GM23338 (cell line): ENCODE data around the gene CD6. TPM values are rescaled to one million over a fixed set of nuclear protein-coding genes. Genes with fewer than 3 reads are reported as not detected.

Experiments used
- ATAC-seq: fragments of 200-7000 bp; cut with Tn5 transposase; 3 replicates; pipeline ENCODE4 v1.9.1; 2020
- DNase-seq: peaks from one replicate; pipeline ENCODE4 v3.0.0-alpha.2; 2015; ENCODE audit warnings: low spot score
- H2AFZ ChIP-seq: fragments of 200-600 bp; sonication (generic); 2 replicates; pipeline ENCODE4 v1.8.0; 2016; ENCODE audit warnings: antibody characterized with exemption, mild to moderate bottlenecking, moderate library complexity
- H3F3A ChIP-seq: fragments of 200-600 bp; sonication (generic); replicated peaks from 2 replicates; pipeline ENCODE4 v1.8.0; 2017; ENCODE audit warnings: antibody characterized with exemption, mixed run types, low read depth
- H3K27ac ChIP-seq: fragments of 200-600 bp; sonication (generic); 2 replicates; pipeline ENCODE4 v1.6.1; 2016; ENCODE audit warnings: low read depth
- H3K27me3 ChIP-seq: fragments of 200-600 bp; sonication (generic); 2 replicates; pipeline ENCODE4 v1.8.0; 2016; ENCODE audit warnings: mild to moderate bottlenecking, mixed run types, moderate library complexity; ENCODE audit not compliant: insufficient read depth
- H3K36me3 ChIP-seq: fragments of 200-600 bp; sonication (generic); 2 replicates; pipeline ENCODE4 v1.8.0; 2016; ENCODE audit warnings: mild to moderate bottlenecking; ENCODE audit not compliant: insufficient read depth
- H3K4me1 ChIP-seq: fragments of 200-600 bp; sonication (generic); 2 replicates; pipeline ENCODE4 v1.8.0; 2016; ENCODE audit warnings: mild to moderate bottlenecking, moderate library complexity; ENCODE audit not compliant: insufficient read depth
- H3K4me2 ChIP-seq: fragments of 200-600 bp; sonication (generic); 2 replicates; pipeline ENCODE4 v1.7.1; 2017; ENCODE audit warnings: mixed run types
- H3K4me3 ChIP-seq: fragments of 200-600 bp; sonication (generic); 2 replicates; pipeline ENCODE4 v1.6.1; 2016; ENCODE audit warnings: mixed run types
- H3K79me2 ChIP-seq: fragments of 200-600 bp; sonication (generic); replicated peaks from 2 replicates; pipeline ENCODE4 v1.8.0; 2017; ENCODE audit warnings: mild to moderate bottlenecking; ENCODE audit not compliant: insufficient read depth
- H3K9me2 ChIP-seq: fragments of 200-600 bp; sonication (generic); 2 replicates; pipeline ENCODE4 v1.8.0; 2017; ENCODE audit not compliant: insufficient read depth
- H4K20me1 ChIP-seq: fragments of 200-600 bp; sonication (generic); replicated peaks from 2 replicates; pipeline ENCODE4 v1.8.0; 2017; ENCODE audit warnings: mild to moderate bottlenecking; ENCODE audit not compliant: insufficient read depth
- H3K27ac Mint-ChIP-seq: 2 replicates; pipeline ENCODE4 v1.8.0; 2020; ENCODE audit warnings: inconsistent platforms, mild to moderate bottlenecking, moderate library complexity, mixed read lengths
- H3K27me3 Mint-ChIP-seq: 3 replicates; pipeline ENCODE4 v1.8.0; 2022; ENCODE audit warnings: low read depth, mild to moderate bottlenecking, moderate library complexity, mixed read lengths, inconsistent platforms; ENCODE audit not compliant: insufficient read depth, poor library complexity
- H3K36me3 Mint-ChIP-seq: 3 replicates; pipeline ENCODE4 v1.8.0; 2021; ENCODE audit warnings: low read depth, mild to moderate bottlenecking, inconsistent platforms, moderate library complexity, mixed read lengths
- H3K4me1 Mint-ChIP-seq: 3 replicates; pipeline ENCODE4 v1.8.0; 2020; ENCODE audit warnings: mild to moderate bottlenecking, inconsistent platforms, mixed read lengths
- H3K4me3 Mint-ChIP-seq: 3 replicates; pipeline ENCODE4 v1.8.0; 2021; ENCODE audit warnings: moderate library complexity, mild to moderate bottlenecking, inconsistent platforms, mixed read lengths
- H3K9me3 Mint-ChIP-seq: 3 replicates; pipeline ENCODE4 v1.8.0; 2020; ENCODE audit warnings: moderate library complexity, mild to moderate bottlenecking, inconsistent platforms, mixed read lengths
- CREB1 ChIP-seq: fragments of 250-450 bp; sonication (Bioruptor Pico); IDR thresholded peaks from 2 replicates; pipeline ENCODE4 v1.5.0; 2020; ENCODE audit warnings: low read depth, mild to moderate bottlenecking, moderate library complexity
- EZH2 ChIP-seq: fragments of 200-600 bp; sonication (generic); IDR thresholded peaks from one replicate; pipeline ENCODE4 v1.8.0; 2017; ENCODE audit warnings: antibody characterized with exemption, mild to moderate bottlenecking, low read depth; ENCODE audit not compliant: unreplicated experiment
- EZH2phosphoT487 ChIP-seq: fragments of 200-600 bp; sonication (generic); IDR thresholded peaks from one replicate; pipeline ENCODE4 v1.8.1; 2018; ENCODE audit warnings: antibody characterized with exemption; ENCODE audit not compliant: unreplicated experiment
- JUNB ChIP-seq: IDR thresholded peaks from one replicate; pipeline ENCODE4 v1.6.1; 2016; ENCODE audit warnings: antibody characterized with exemption; ENCODE audit not compliant: unreplicated experiment
- POLR2AphosphoS5 ChIP-seq: IDR thresholded peaks from 2 replicates; pipeline ENCODE4 v1.6.1; 2016; ENCODE audit warnings: antibody characterized with exemption, low read depth
- ZNF114 ChIP-seq: fragments of 250-450 bp; sonication (Bioruptor Pico); IDR thresholded peaks from 2 replicates; pipeline ENCODE4 v1.5.0; 2020; ENCODE audit warnings: mild to moderate bottlenecking, moderate library complexity
- ZNF331 ChIP-seq: fragments of 250-450 bp; sonication (Bioruptor Pico); IDR thresholded peaks from 2 replicates; pipeline ENCODE4 v1.5.0; 2020; ENCODE audit warnings: low read depth, mild to moderate bottlenecking, moderate library complexity
- ZNF462 ChIP-seq: fragments of 250-450 bp; sonication (Bioruptor Pico); IDR thresholded peaks from 2 replicates; pipeline ENCODE4 v1.5.0; 2020; ENCODE audit warnings: mild to moderate bottlenecking, moderate library complexity
- polyA plus RNA-seq: library from polyadenylated mRNA; unstranded; fragments of >200 nt; fragmentation: Nextera tagmentation; extraction: Ambion mirVana; gene quantifications from 2 replicates; pipeline ENCODE4 v1.2.1, GENCODE V29; 2016
- total RNA-seq: library from RNA; depleted of rRNA; stranded (reverse); fragments of >200 nt; shearing (Covaris generic); gene quantifications from 2 replicates; pipeline ENCODE4 v1.2.3, GENCODE V29; 2014
- TF ChIP-seq, protein P1 (sequence below): IDR thresholded peaks from 2 replicates; pipeline ENCODE4 v1.6.1; 2016; ENCODE audit warnings: antibody characterized with exemption
- TF ChIP-seq, protein P2 (sequence below): IDR thresholded peaks from one replicate; pipeline ENCODE4 v1.6.1; 2018; ENCODE audit warnings: antibody characterized with exemption; ENCODE audit not compliant: unreplicated experiment

CD6 gene
- total and polyA plus RNA-seq, 2 experiments from 2014 or later: 0.49 TPM; not detected in 1

- ATAC-seq: no peak
- H3K4me1 Mint-ChIP-seq: peaks cover 26% of the 10 kb centered on the region
- H3K9me2 ChIP-seq: no peaks in the 10 kb centered on the region
- H3K27me3 ChIP-seq: no peaks in the 10 kb centered on the region
- H3K4me1 ChIP-seq: peaks cover 10% of the 10 kb centered on the region; the same call in 1 of the 2 replicates
- H3K27me3 Mint-ChIP-seq: peaks cover 24% of the 10 kb centered on the region
- no peak overlapping the region for H3K4me2 ChIP-seq
- no peak overlapping the region for H3K27ac Mint-ChIP-seq
- no peak for TF ChIP-seq ZNF114 (CRISPR knock-in tag)
- TF ChIP-seq POLR2AphosphoS5: no peak
- no peaks in the 10 kb centered on the region for H3K9me3 Mint-ChIP-seq
- H2AFZ ChIP-seq: no peak overlapping the region
- H3F3A ChIP-seq: no peaks in the 10 kb centered on the region
- no peaks in the 10 kb centered on the region for H4K20me1 ChIP-seq
- DNase-seq: no peak
- H3K4me3 Mint-ChIP-seq: no peak overlapping the region
- no peaks in the 10 kb centered on the region for H3K79me2 ChIP-seq
- no peak overlapping the region for H3K27ac ChIP-seq
- H3K4me3 ChIP-seq: no peak overlapping the region
- H3K36me3 ChIP-seq: no peaks in the 10 kb centered on the region
- H3K36me3 Mint-ChIP-seq: no peaks in the 10 kb centered on the region
Observed at GRCh38 chr11:61025821-61026120, 54.3 kb downstream of the CD6 start.

DNA sequence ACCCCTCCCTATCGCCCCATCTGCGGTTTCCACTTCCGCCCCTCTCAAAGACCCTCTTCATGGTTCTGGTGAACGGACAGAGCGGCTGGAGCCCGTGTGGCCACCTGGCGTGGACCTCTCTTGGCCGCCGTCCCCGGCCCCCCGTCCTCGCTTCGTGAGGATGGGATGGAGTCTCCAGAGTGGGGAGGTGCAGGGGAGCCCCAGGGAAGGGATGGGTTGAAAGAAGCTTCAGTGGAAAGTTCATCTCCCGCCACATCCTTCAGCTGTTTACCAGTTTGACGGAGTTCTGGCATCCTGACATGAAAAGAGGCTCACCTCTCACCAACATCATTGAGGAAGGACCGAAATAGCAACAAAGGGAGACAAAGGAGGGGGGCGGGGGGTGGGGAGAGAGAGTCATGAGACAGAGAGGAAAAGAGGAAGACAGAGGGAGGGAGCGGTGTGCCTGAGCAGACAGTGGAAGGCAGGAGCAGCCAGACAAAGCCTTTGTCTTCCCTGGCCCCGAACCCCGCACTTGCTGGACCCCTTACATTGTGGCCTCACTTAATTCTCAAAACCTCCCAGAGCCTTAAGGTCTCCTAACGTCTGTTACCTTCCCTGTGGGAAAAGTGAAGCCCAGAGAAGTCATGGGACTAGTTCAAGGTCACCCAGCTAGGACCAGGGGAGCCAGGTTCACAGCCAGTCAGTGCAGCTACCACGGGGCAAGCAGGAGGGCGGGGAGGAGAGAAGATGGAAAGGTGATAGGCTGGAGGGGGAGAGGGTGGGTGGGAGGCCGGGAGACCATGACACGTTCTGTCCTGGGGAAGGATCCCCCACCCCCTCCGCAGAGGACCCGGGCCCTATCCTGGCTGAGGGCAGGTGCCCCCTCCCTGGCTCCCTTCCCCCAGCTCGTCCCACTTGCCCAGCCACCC, 54.9 kb downstream of the CD6 start:
- H3K4me3 ChIP-seq: no peak overlapping the region
- H2AFZ ChIP-seq: 0 out of 2 replicates have a peak overlapping the region, but pooled peaks have one; percentile 23
- no peak overlapping the region for H3K27ac Mint-ChIP-seq
- H3K27me3 Mint-ChIP-seq: peaks cover 20% of the 10 kb centered on the region
- no peaks in the 10 kb centered on the region for H3K36me3 ChIP-seq
- no peak for DNase-seq
- H3K4me3 Mint-ChIP-seq: no peak overlapping the region
- peak overlapping the region; percentile 43; the same call in 1 of the 2 replicates for H3K4me2 ChIP-seq
- peaks cover 10% of the 10 kb centered on the region; the same call in 1 of the 2 replicates for H3K4me1 ChIP-seq
- no peaks in the 10 kb centered on the region for H3K79me2 ChIP-seq
- no peaks in the 10 kb centered on the region for H3K36me3 Mint-ChIP-seq
- no peak overlapping the region for H3K27ac ChIP-seq
- no peaks in the 10 kb centered on the region for H4K20me1 ChIP-seq
- no peak for ATAC-seq
- no peaks in the 10 kb centered on the region for H3K9me2 ChIP-seq
- H3K4me1 Mint-ChIP-seq: peaks cover 26% of the 10 kb centered on the region
- H3F3A ChIP-seq: no peaks in the 10 kb centered on the region
- H3K27me3 ChIP-seq: no peaks in the 10 kb centered on the region
- no peaks in the 10 kb centered on the region for H3K9me3 Mint-ChIP-seq
- TF ChIP-seq ZNF462 (CRISPR knock-in tag): no peak
- no peak for TF ChIP-seq ZNF331 (CRISPR knock-in tag)
- TF ChIP-seq CREB1 (CRISPR knock-in tag): no peak
- no peak for TF ChIP-seq EZH2
- TF ChIP-seq, protein P1, sequence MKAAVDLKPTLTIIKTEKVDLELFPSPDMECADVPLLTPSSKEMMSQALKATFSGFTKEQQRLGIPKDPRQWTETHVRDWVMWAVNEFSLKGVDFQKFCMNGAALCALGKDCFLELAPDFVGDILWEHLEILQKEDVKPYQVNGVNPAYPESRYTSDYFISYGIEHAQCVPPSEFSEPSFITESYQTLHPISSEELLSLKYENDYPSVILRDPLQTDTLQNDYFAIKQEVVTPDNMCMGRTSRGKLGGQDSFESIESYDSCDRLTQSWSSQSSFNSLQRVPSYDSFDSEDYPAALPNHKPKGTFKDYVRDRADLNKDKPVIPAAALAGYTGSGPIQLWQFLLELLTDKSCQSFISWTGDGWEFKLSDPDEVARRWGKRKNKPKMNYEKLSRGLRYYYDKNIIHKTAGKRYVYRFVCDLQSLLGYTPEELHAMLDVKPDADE: no peak
- no peak for TF ChIP-seq EZH2phosphoT487
- no peak for TF ChIP-seq ZNF114 (CRISPR knock-in tag)
- TF ChIP-seq, protein P2, sequence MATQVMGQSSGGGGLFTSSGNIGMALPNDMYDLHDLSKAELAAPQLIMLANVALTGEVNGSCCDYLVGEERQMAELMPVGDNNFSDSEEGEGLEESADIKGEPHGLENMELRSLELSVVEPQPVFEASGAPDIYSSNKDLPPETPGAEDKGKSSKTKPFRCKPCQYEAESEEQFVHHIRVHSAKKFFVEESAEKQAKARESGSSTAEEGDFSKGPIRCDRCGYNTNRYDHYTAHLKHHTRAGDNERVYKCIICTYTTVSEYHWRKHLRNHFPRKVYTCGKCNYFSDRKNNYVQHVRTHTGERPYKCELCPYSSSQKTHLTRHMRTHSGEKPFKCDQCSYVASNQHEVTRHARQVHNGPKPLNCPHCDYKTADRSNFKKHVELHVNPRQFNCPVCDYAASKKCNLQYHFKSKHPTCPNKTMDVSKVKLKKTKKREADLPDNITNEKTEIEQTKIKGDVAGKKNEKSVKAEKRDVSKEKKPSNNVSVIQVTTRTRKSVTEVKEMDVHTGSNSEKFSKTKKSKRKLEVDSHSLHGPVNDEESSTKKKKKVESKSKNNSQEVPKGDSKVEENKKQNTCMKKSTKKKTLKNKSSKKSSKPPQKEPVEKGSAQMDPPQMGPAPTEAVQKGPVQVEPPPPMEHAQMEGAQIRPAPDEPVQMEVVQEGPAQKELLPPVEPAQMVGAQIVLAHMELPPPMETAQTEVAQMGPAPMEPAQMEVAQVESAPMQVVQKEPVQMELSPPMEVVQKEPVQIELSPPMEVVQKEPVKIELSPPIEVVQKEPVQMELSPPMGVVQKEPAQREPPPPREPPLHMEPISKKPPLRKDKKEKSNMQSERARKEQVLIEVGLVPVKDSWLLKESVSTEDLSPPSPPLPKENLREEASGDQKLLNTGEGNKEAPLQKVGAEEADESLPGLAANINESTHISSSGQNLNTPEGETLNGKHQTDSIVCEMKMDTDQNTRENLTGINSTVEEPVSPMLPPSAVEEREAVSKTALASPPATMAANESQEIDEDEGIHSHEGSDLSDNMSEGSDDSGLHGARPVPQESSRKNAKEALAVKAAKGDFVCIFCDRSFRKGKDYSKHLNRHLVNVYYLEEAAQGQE: no peak
- TF ChIP-seq JUNB: no peak
